ENCODE data around the gene ADM2.

DNA sequence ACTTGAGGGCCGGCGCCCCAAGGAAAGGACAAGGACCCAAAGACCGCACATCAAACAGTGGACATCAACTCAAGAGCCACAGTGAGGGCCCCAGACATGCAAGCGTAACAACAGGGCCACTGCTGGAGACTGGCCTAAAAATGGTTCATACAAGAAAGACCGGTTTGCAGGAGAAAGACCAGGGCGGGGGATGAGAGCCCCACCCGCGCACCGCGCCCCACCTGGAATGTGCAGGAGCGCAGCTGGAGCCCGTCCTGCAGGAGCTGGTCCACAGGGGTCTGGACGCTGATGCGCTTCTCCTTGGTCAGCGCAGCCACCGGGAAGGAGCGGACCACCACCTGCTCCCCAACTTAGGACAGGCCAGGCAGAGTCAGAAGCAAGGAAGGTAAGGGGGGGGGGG lies 20.4 kb upstream of the ADM2 start:
- TF ChIP-seq ZNF70 (CRISPR knock-in tag; IDR thresholded peaks at IDR 0.05) (no peak), ZNF565 (CRISPR knock-in tag; conservative IDR thresholded peaks at IDR 0.05; ENCODE audit: low read depth) (no peak), TCF4 (CRISPR knock-in tag; IDR thresholded peaks at IDR 0.05; ENCODE audit: borderline replicate concordance) (no peak), ZFP3 (CRISPR knock-in tag; IDR thresholded peaks at IDR 0.05) (no peak), ISL1 (CRISPR knock-in tag; IDR thresholded peaks at IDR 0.05) (no peak), TOX (CRISPR knock-in tag; IDR thresholded peaks at IDR 0.05; ENCODE audit: borderline replicate concordance) (no peak), ZNF8 (CRISPR knock-in tag; IDR thresholded peaks at IDR 0.05) (no peak), ZFP30 (CRISPR knock-in tag; IDR thresholded peaks at IDR 0.05) (no peak), RARB (CRISPR knock-in tag; IDR thresholded peaks at IDR 0.05) (no peak), ZC3H10 (CRISPR knock-in tag; IDR thresholded peaks at IDR 0.05) (no peak), ARNTL (CRISPR knock-in tag; IDR thresholded peaks at IDR 0.05; ENCODE audit: borderline replicate concordance, low read depth) (no peak)
- TF ChIP-seq, protein P1, sequence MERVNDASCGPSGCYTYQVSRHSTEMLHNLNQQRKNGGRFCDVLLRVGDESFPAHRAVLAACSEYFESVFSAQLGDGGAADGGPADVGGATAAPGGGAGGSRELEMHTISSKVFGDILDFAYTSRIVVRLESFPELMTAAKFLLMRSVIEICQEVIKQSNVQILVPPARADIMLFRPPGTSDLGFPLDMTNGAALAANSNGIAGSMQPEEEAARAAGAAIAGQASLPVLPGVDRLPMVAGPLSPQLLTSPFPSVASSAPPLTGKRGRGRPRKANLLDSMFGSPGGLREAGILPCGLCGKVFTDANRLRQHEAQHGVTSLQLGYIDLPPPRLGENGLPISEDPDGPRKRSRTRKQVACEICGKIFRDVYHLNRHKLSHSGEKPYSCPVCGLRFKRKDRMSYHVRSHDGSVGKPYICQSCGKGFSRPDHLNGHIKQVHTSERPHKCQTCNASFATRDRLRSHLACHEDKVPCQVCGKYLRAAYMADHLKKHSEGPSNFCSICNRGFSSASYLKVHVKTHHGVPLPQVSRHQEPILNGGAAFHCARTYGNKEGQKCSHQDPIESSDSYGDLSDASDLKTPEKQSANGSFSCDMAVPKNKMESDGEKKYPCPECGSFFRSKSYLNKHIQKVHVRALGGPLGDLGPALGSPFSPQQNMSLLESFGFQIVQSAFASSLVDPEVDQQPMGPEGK (CRISPR knock-in tag; IDR thresholded peaks at IDR 0.05; ENCODE audit: borderline replicate concordance) = no peak
- TF ChIP-seq, protein P2, sequence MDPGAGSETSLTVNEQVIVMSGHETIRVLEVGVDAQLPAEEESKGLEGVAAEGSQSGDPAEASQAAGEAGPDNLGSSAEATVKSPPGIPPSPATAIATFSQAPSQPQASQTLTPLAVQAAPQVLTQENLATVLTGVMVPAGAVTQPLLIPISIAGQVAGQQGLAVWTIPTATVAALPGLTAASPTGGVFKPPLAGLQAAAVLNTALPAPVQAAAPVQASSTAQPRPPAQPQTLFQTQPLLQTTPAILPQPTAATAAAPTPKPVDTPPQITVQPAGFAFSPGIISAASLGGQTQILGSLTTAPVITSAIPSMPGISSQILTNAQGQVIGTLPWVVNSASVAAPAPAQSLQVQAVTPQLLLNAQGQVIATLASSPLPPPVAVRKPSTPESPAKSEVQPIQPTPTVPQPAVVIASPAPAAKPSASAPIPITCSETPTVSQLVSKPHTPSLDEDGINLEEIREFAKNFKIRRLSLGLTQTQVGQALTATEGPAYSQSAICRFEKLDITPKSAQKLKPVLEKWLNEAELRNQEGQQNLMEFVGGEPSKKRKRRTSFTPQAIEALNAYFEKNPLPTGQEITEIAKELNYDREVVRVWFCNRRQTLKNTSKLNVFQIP (CRISPR knock-in tag; IDR thresholded peaks at IDR 0.05; ENCODE audit: borderline replicate concordance, low read depth) = no peak
- TF ChIP-seq, protein P3, sequence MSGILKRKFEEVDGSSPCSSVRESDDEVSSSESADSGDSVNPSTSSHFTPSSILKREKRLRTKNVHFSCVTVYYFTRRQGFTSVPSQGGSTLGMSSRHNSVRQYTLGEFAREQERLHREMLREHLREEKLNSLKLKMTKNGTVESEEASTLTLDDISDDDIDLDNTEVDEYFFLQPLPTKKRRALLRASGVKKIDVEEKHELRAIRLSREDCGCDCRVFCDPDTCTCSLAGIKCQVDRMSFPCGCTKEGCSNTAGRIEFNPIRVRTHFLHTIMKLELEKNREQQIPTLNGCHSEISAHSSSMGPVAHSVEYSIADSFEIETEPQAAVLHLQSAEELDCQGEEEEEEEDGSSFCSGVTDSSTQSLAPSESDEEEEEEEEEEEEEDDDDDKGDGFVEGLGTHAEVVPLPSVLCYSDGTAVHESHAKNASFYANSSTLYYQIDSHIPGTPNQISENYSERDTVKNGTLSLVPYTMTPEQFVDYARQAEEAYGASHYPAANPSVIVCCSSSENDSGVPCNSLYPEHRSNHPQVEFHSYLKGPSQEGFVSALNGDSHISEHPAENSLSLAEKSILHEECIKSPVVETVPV (CRISPR knock-in tag; IDR thresholded peaks at IDR 0.05) = no peak

Measured in SK-N-SH treated with all-trans-retinoic acid at 6 μM for 48 hours (cell line).